ENCODE results near the gene TRIM47.
"Not testable (repeated sequence)": the region's sequence is repeated elsewhere in the genome, so short reads cannot be mapped to it uniquely, and the experiment has no call there.

TRIM47 gene

GRCh38 chr17:75865404-75866188 is 12.8 kb downstream of the TRIM47 start:
- not testable (repeated sequence) for DNase-seq

- not testable (repeated sequence) for DNase-seq
Measured at GRCh38 chr17:75864887-75865286, 13.5 kb downstream of the TRIM47 start.

- DNase-seq, result peak in 1 of 2 experiments; percentile 9
Measured at GRCh38 chr17:75864448-75864871, 13.9 kb downstream of the TRIM47 start.

- no peak for DNase-seq
Measured at GRCh38 chr17:75861927-75862317, 16.5 kb downstream of the TRIM47 start.

GRCh38 chr17:75859358-75859757 is 19.0 kb downstream of the TRIM47 start:
- DNase-seq, result not testable (repeated sequence)

- DNase-seq, result peak in 1 of 2 experiments; percentile 71
Measured at GRCh38 chr17:75856062-75856756, 22.2 kb downstream of the TRIM47 start.

- DNase-seq, result peak; percentile 100
Measured at GRCh38 chr17:75855310-75856061, 22.9 kb downstream of the TRIM47 start, which contains the start of gene WBP2. WBP2 (minus strand) TSS chr17:75855335; CDS start chr17:75855297, 38 bp downstream.

GRCh38 chr17:75854881-75855309 is 23.5 kb downstream of the TRIM47 start:
- DNase-seq, result no peak

- no peak for DNase-seq
Measured at GRCh38 chr17:75854101-75854748, 24.2 kb downstream of the TRIM47 start.

- DNase-seq, result no peak
Measured at GRCh38 chr17:75853433-75853832, 24.9 kb downstream of the TRIM47 start.

- not testable (repeated sequence) for DNase-seq
Measured at GRCh38 chr17:75851693-75851991, 26.7 kb downstream of the TRIM47 start.

GRCh38 chr17:75850928-75851692 is 27.3 kb downstream of the TRIM47 start:
- DNase-seq, result no peak

- no peak for DNase-seq
Measured at GRCh38 chr17:75849724-75850123, 28.7 kb downstream of the TRIM47 start.

- DNase-seq, result no peak
Measured at GRCh38 chr17:75849279-75849646, 29.1 kb downstream of the TRIM47 start.

GRCh38 chr17:75848523-75849278 is 29.7 kb downstream of the TRIM47 start:
- DNase-seq, result peak; percentile 50 to 61

- DNase-seq, result no peak
Measured at GRCh38 chr17:75847614-75848522, 30.5 kb downstream of the TRIM47 start.

- peak; percentile 38 to 51 for DNase-seq
Measured at GRCh38 chr17:75846692-75847613, 31.4 kb downstream of the TRIM47 start.

GRCh38 chr17:75845933-75846691 is 32.3 kb downstream of the TRIM47 start:
- no peak for DNase-seq

All from NCI-H2081 (cell line).